HepG2 (cell line): ENCODE results near the gene QRICH2. TPM values are rescaled to one million over a fixed set of nuclear protein-coding genes. Genes with fewer than 3 reads are reported as not detected.
A peak's percentile ranks its signal among the peaks of the same experiment; 100 is the strongest.

Source experiments
- CBX5 ChIP-seq: sonication (generic); formaldehyde crosslinking; IDR thresholded peaks from 2 replicates; pipeline ENCODE4 v1.4.0; 2020; ENCODE audit warnings: missing genetic modification reagents, borderline replicate concordance
- CENPT ChIP-seq: sonication (generic); formaldehyde crosslinking; IDR thresholded peaks from 2 replicates; pipeline ENCODE4 v1.8.0; 2022; ENCODE audit warnings: low read depth, mild to moderate bottlenecking, moderate library complexity, missing genetic modification reagents
- CREBL2 ChIP-seq: sonication (generic); formaldehyde crosslinking; IDR thresholded peaks from 2 replicates; pipeline ENCODE4 v1.8.1; 2023; ENCODE audit warnings: missing genetic modification reagents, mild to moderate bottlenecking, borderline replicate concordance
- GRHL1 ChIP-seq: sonication (generic); formaldehyde crosslinking; conservative IDR thresholded peaks from 2 replicates; pipeline ENCODE4 v1.8.0; 2022; ENCODE audit warnings: missing genetic modification reagents
- HDAC6 ChIP-seq: fragments of 200-600 bp; sonication (generic); IDR thresholded peaks from 2 replicates; pipeline ENCODE4 v1.7.0; 2017; ENCODE audit warnings: mild to moderate bottlenecking, antibody characterized with exemption, low read length, low read depth
- PATZ1 ChIP-seq: sonication (generic); formaldehyde crosslinking; IDR thresholded peaks from 2 replicates; pipeline ENCODE4 v1.4.0; 2020; ENCODE audit warnings: missing genetic modification reagents
- PRPF4 ChIP-seq: fragments of 200-400 bp; formaldehyde crosslinking; IDR thresholded peaks from 2 replicates; pipeline ENCODE4 v1.6.1; 2016; ENCODE audit warnings: low read length, low read depth; ENCODE audit not compliant: poor library complexity, severe bottlenecking
- TCF12 ChIP-seq, 2 experiments: fragments of 450-650 bp in 1 of 2; sonication (generic) in 1 of 2; formaldehyde crosslinking in 1 of 2; IDR thresholded peaks; 2 replicates each; pipeline versions ENCODE4 v1.6.1 to v1.8.0; 2017 to 2022; ENCODE audit warnings: antibody characterized with exemption in 1 of 2, mild to moderate bottlenecking in 1 of 2, missing genetic modification reagents in 1 of 2, moderate library complexity in 1 of 2
- ZNF281 ChIP-seq: sonication (generic); formaldehyde crosslinking; IDR thresholded peaks from 2 replicates; pipeline ENCODE4 v1.4.0; 2020; ENCODE audit warnings: missing genetic modification reagents, borderline replicate concordance
- ZNF329 ChIP-seq: sonication (generic); formaldehyde crosslinking; IDR thresholded peaks from 2 replicates; pipeline ENCODE4 v1.9.0; 2021; ENCODE audit warnings: low read depth, mild to moderate bottlenecking, missing genetic modification reagents
- ZNF562 ChIP-seq: sonication (generic); formaldehyde crosslinking; IDR thresholded peaks from 2 replicates; pipeline ENCODE4 v1.8.0; 2022; ENCODE audit warnings: missing genetic modification reagents, borderline replicate concordance
- ZNF652 ChIP-seq: IDR thresholded peaks from 2 replicates; pipeline ENCODE4 v1.6.1; 2016; ENCODE audit warnings: low read depth, borderline replicate concordance
- polyA plus RNA-seq, 8 experiments: library from polyadenylated mRNA; depleted of rRNA in 3 of 8; stranded (reverse) in 7 of 8; unstranded in 1 of 8; fragments of >200 nt; fragmentation: Illumina TruSeq in 4 of 8; extraction: Trizol in 4 of 8; gene quantifications; 2 replicates each; pipeline versions ENCODE4 v1.2.1 to v1.2.3, GENCODE V29; 2011 to 2016; ENCODE audit warnings: low read depth in 4 of 8, missing spikeins in 1 of 8, mixed read lengths in 1 of 8; ENCODE audit not compliant: insufficient read depth in 1 of 8
- total RNA-seq, 5 experiments: library from RNA; depleted of rRNA; stranded (reverse); fragments of >200 nt; fragmentation: Illumina TruSeq; extraction: Trizol; gene quantifications; 2 replicates each; pipeline ENCODE4 v1.2.3, GENCODE V29; 2016; ENCODE audit warnings: low read depth in 1 of 5
- TF ChIP-seq, protein P1 (sequence below): sonication (generic); formaldehyde crosslinking; IDR thresholded peaks from 2 replicates; pipeline ENCODE4 v1.5.0; 2020; ENCODE audit warnings: mild to moderate bottlenecking, missing genetic modification reagents, borderline replicate concordance
- TF ChIP-seq, protein P2 (sequence below): sonication (generic); formaldehyde crosslinking; IDR thresholded peaks from 2 replicates; pipeline ENCODE4 v1.5.0; 2020; ENCODE audit warnings: missing genetic modification reagents, mild to moderate bottlenecking, borderline replicate concordance

The QRICH2 gene
- total and polyA plus RNA-seq, 2 of the 13 experiments (the other 11 are each of a cell fraction or from before 2014, with no cell fraction given) = 3.7 to 5.7 TPM

DNA sequence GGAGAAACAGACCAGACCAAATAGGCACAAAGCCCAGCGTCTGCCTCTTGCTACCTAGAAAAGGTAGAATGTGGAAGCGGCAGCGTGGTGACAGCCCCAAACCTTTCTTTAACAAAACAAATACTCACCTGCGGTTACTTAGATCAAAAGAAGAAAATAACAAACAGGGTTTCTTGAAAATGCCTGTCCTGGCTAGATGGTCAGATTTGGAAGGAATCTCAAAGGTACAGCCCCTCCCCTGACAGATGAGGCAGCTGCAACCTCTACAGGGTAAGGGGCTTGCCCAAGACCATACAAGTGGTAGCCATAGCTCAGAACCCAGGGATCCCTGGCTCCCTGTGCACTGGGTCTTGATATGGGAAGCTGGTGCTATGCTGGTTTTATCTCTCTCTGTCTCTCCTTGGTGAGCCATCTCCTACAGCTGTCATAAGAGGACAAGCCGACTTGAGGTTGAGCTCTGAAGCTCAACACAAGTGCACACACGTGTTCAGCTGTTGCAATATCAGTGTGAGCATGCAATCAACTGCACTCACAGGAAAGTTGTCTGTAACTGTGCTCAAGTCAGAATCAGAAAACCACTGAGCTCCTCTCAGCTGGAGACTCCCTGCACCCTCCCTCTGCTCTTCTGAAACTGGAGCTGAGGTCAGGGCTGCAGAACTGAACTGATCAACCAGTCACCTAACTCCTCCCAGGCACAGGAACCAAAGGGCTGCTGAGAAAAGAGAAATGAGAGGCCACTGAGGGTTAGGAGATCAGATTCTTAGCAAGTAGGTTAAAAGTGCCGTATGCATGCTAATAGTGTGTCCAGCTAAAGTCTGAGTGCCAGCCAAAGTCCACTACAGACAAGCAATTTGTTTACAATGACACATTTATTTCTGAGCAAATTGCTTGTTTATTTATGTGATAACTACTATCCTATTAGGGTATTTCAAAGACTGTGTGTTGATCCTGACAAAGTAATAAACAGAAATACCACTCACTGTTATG lies 61.7 kb downstream of the QRICH2 start (continued):
- no peak for TF ChIP-seq ZNF281 (CRISPR knock-in tag)
- no peak for TF ChIP-seq ZNF329 (CRISPR knock-in tag)
- TF ChIP-seq CBX5 (CRISPR knock-in tag) = no peak
- TF ChIP-seq HDAC6 = no peak
- TF ChIP-seq, protein P1, sequence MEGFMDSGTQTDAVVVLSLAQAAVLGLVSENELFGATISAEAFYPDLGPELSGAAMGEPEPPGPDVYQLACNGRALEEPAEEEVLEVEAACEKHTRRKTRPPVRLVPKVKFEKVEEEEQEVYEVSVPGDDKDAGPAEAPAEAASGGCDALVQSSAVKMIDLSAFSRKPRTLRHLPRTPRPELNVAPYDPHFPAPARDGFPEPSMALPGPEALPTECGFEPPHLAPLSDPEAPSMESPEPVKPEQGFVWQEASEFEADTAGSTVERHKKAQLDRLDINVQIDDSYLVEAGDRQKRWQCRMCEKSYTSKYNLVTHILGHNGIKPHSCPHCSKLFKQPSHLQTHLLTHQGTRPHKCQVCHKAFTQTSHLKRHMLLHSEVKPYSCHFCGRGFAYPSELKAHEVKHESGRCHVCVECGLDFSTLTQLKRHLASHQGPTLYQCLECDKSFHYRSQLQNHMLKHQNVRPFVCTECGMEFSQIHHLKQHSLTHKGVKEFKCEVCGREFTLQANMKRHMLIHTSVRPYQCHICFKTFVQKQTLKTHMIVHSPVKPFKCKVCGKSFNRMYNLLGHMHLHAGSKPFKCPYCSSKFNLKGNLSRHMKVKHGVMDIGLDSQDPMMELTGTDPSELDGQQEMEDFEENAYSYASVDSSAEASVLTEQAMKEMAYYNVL (CRISPR knock-in tag) = 0 out of 2 replicates have a peak, but pooled peaks have one; percentile 38
- TF ChIP-seq CREBL2 (CRISPR knock-in tag) = no peak
- TF ChIP-seq CENPT (CRISPR knock-in tag) = no peak
- no peak for TF ChIP-seq ZNF652 (CRISPR knock-in tag)
- TF ChIP-seq PRPF4 = no peak
- TF ChIP-seq TCF12 (IDR thresholded peaks at IDR 0.05) = no peak
- no peak; the same call in 1 of the 2 replicates for TF ChIP-seq TCF12 (CRISPR knock-in tag; IDR thresholded peaks at IDR 0.05)
- TF ChIP-seq PATZ1 = no peak
- TF ChIP-seq, protein P2, sequence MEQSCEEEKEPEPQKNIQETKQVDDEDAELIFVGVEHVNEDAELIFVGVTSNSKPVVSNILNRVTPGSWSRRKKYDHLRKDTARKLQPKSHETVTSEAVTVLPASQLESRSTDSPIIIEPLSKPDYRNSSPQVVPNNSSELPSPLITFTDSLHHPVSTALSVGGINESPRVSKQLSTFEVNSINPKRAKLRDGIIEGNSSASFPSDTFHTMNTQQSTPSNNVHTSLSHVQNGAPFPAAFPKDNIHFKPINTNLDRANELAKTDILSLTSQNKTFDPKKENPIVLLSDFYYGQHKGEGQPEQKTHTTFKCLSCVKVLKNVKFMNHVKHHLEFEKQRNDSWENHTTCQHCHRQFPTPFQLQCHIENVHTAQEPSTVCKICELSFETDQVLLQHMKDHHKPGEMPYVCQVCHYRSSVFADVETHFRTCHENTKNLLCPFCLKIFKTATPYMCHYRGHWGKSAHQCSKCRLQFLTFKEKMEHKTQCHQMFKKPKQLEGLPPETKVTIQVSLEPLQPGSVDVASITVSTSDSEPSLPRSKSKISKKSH (CRISPR knock-in tag) = no peak
- TF ChIP-seq ZNF562 (CRISPR knock-in tag) = no peak
- no peak for TF ChIP-seq GRHL1 (CRISPR knock-in tag)
